Mesodermal cell (in vitro differentiated cells): ENCODE measurements around the gene TSSK6.

ENCODE experiments used
- H3K27ac ChIP-seq: 2 replicates; pipeline ENCODE4 v1.7.0; 2013; ENCODE audit warnings: mild to moderate bottlenecking, low read depth, low read length, moderate library complexity; ENCODE audit not compliant: severe bottlenecking
- H3K36me3 ChIP-seq: 2 replicates; pipeline ENCODE4 v1.7.1; 2013; ENCODE audit warnings: mild to moderate bottlenecking, low read length, moderate library complexity; ENCODE audit not compliant: control insufficient read depth, insufficient read depth
- H3K4me1 ChIP-seq: one replicate; pipeline ENCODE4 v1.7.1; 2013; ENCODE audit warnings: mild to moderate bottlenecking, low read length; ENCODE audit not compliant: insufficient read depth, control insufficient read depth, poor library complexity, severe bottlenecking
- H3K4me3 ChIP-seq: 2 replicates; pipeline ENCODE4 v1.7.0; 2013; ENCODE audit warnings: low read length, control low read depth, mild to moderate bottlenecking; ENCODE audit not compliant: insufficient read depth, poor library complexity, severe bottlenecking; ENCODE audit errors: extremely low read depth
- H3K9me3 ChIP-seq: 2 replicates; pipeline ENCODE4 v1.7.1; 2013; ENCODE audit warnings: mild to moderate bottlenecking, low read length, moderate library complexity; ENCODE audit not compliant: control insufficient read depth
- WGBS, 2 experiments: methylation state at CpG; one replicate each; pipeline ENCODE4 v1.1.5; 2013; ENCODE audit warnings: missing lambda C conversion rate in 2 of 2; ENCODE audit not compliant: insufficient coverage in 2 of 2; 5-methylcytosine and 5-hydroxymethylcytosine counted together

The TSSK6 gene

DNA sequence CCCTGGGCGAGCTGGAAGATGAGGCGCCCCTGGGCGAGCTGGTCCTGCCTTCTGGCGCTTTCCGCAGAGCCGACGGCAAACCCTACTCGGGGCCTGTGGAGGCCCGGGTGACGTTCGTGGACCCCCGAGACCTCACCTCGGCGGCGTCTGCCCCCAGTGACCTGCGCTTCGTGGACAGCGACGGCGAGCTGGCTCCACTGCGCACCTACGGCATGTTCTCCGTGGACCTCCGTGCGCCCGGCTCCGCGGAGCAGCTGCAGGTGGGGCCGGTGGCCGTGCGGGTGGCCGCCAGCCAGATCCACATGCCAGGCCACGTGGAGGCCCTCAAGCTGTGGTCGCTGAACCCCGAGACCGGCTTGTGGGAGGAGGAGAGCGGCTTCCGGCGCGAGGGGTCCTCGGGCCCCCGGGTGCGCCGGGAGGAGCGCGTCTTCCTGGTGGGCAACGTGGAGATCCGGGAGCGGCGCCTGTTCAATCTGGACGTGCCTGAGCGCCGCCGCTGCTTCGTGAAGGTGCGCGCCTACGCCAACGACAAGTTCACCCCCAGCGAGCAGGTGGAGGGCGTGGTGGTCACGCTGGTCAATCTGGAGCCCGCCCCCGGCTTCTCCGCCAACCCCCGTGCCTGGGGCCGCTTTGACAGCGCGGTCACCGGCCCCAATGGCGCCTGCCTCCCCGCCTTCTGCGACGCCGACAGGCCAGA is 29.1 kb upstream of the TSSK6 start:
- Histone ChIP-seq H3K4me3 (no peak overlapping the region), H3K36me3 (no peaks in the 10 kb centered on the region), H3K9me3 (no peaks in the 10 kb centered on the region), H3K4me1 (no peaks in the 10 kb centered on the region), H3K27ac (no peak overlapping the region)
- WGBS, 2 experiments: 95 to 96% methylated on average over 52 to 75 of the region's 75 CpGs

GRCh38 chr19:19543640-19544039 is 28.3 kb upstream of the TSSK6 start:
- Histone ChIP-seq H3K9me3 (no peaks in the 10 kb centered on the region), H3K4me3 (no peak overlapping the region), H3K4me1 (no peaks in the 10 kb centered on the region), H3K36me3 (no peaks in the 10 kb centered on the region), H3K27ac (no peak overlapping the region)
- 95 to 96% methylated on average over 13 of the region's 19 CpGs for WGBS, 2 experiments

GRCh38 chr19:19543101-19543500 is 27.8 kb upstream of the TSSK6 start:
- no peak overlapping the region for H3K27ac ChIP-seq
- no peaks in the 10 kb centered on the region for H3K9me3 ChIP-seq
- 94 to 99% methylated on average over 13 of the region's 13 CpGs for WGBS, 2 experiments
- H3K36me3 ChIP-seq: no peaks in the 10 kb centered on the region
- peaks cover 4% of the 10 kb centered on the region for H3K4me1 ChIP-seq
- H3K4me3 ChIP-seq: no peak overlapping the region

- Histone ChIP-seq H3K9me3 (no peaks in the 10 kb centered on the region), H3K4me3 (no peak overlapping the region), H3K27ac (no peak overlapping the region), H3K4me1 (peaks cover 4% of the 10 kb centered on the region), H3K36me3 (no peaks in the 10 kb centered on the region)
- 95 to 98% methylated on average over 9 to 12 of the region's 12 CpGs for WGBS, 2 experiments
These were observed 27.2 kb upstream of the TSSK6 start for GRCh38 chr19:19542507-19542906.

GRCh38 chr19:19541616-19542015 is 26.3 kb upstream of the TSSK6 start:
- H3K27ac ChIP-seq: no peak overlapping the region
- 97% methylated on average over 13 to 16 of the region's 16 CpGs for WGBS, 2 experiments
- no peaks in the 10 kb centered on the region for H3K9me3 ChIP-seq
- H3K36me3 ChIP-seq: no peaks in the 10 kb centered on the region
- peaks cover 4% of the 10 kb centered on the region for H3K4me1 ChIP-seq
- no peak overlapping the region for H3K4me3 ChIP-seq

DNA sequence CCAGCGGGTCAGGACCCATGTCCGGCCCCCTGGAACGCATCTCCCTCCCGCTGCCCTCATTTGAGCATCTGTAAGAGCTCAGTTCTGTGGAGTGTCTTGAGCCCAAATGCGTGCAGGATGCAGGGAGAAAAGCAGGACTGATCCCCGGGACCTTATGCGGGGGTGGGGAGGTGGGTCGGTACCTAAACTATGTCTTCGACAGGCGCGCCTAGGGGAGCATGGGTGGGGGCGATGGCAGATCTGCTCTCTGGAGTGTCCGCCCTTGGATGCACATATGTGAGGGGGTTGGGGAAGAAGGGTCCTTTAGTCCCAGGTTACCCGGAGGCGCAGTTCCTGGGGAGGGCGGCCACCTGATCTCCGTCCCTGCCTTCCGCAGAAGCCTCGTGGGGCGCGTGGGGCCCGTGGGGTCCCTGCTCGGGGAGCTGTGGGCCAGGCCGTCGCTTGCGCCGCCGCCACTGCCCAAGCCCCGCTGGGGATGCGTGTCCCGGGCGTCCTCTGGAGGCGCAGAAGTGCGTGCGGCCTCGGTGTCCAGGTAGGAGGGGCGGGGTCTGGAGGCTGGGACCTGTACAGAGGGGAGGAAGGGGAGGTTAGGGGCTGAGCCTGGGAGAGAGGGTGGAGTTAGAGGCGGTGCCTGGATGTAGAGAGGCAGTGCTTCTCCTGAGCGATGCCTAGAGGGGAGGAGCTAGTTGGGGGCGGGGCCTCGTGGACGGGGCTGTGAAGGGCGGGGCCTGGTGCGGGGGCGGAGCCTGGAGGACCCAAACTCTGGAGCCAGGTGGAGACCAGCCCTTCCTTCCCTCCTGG is 25.6 kb upstream of the TSSK6 start:
- H3K36me3 ChIP-seq: no peaks in the 10 kb centered on the region
- no peak overlapping the region for H3K27ac ChIP-seq
- no peaks in the 10 kb centered on the region for H3K9me3 ChIP-seq
- H3K4me3 ChIP-seq: no peak overlapping the region
- WGBS, 2 experiments: 76 to 78% methylated on average over 30 to 40 of the region's 45 CpGs
- H3K4me1 ChIP-seq: peaks cover 4% of the 10 kb centered on the region

DNA sequence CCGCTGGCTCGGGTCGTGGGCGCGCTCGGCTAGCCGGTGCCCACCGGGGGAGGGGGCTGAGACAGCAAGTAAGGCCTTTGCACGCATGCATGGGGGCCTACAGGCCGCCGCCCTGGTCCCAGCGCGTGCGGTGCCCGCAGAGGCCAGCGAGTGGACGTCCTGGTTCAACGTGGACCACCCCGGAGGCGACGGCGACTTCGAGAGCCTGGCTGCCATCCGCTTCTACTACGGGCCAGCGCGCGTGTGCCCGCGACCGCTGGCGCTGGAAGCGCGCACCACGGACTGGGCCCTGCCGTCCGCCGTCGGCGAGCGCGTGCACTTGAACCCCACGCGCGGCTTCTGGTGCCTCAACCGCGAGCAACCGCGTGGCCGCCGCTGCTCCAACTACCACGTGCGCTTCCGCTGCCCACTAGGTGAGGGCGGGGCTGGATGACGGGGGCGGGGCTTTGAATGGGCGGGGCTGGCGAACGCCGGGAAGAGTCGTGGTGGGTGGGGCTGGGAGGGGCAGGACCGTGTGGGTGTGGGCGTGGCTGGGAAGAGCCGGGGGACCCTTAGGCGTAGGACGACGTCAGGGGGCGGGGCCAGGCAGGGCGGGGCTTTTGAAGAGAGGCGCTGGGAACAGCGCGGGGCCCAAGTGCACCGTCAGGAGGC is 24.8 kb upstream of the TSSK6 start:
- 79 to 84% methylated on average over 40 to 61 of the region's 74 CpGs for WGBS, 2 experiments
- no peak overlapping the region for H3K4me3 ChIP-seq
- H3K27ac ChIP-seq: no peak overlapping the region
- H3K4me1 ChIP-seq: peaks cover 4% of the 10 kb centered on the region
- peaks cover 3% of the 10 kb centered on the region for H3K36me3 ChIP-seq
- no peaks in the 10 kb centered on the region for H3K9me3 ChIP-seq

- H3K36me3 ChIP-seq: peaks cover 4% of the 10 kb centered on the region
- 78 to 80% methylated on average over 7 to 14 of the region's 19 CpGs for WGBS, 2 experiments
- H3K4me3 ChIP-seq: no peak overlapping the region
- H3K9me3 ChIP-seq: no peaks in the 10 kb centered on the region
- peaks cover 4% of the 10 kb centered on the region for H3K4me1 ChIP-seq
- H3K27ac ChIP-seq: no peak overlapping the region
These were observed 24.3 kb upstream of the TSSK6 start for GRCh38 chr19:19539698-19540063.

- peaks cover 4% of the 10 kb centered on the region for H3K36me3 ChIP-seq
- H3K27ac ChIP-seq: no peak overlapping the region
- no peaks in the 10 kb centered on the region for H3K9me3 ChIP-seq
- 47 to 51% methylated on average over 6 of the region's 7 CpGs for WGBS, 2 experiments
- no peak overlapping the region for H3K4me3 ChIP-seq
- H3K4me1 ChIP-seq: peaks cover 7% of the 10 kb centered on the region
These were observed 23.4 kb upstream of the TSSK6 start for GRCh38 chr19:19538785-19539166.

DNA sequence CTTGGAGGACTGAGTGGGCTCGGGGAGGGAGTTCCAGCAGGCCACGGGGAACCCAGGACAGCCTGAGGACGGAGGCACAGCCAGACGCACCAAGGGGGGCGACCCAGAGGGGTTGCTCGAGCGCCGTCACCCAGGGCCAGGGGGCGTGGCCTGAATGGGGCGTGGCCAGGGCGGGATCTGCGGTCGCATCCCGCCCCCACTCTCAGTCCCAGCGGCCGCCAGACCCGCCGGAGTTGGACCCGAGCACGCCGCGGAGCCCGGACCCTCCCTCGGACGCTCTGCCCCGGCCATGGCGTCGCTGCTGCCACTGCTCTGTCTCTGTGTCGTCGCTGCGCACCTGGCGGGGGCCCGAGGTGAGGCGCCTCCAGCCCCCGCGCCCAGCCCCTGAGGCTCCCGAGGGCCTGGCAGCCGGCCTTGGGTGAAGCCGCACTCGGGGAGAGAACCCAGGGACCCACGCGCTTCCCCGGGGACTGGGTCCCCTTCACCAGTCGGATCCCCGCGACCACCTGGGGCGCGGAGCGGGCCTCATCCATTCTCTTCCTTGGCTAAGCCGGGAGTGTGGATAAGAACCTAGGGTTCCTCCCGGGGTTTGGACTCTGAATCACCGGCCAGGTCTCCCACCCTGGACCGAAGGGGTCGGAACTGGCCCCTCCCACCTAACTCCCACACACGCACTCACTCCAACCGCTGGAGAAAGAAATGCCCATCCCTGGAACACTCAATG is 22.9 kb upstream of the TSSK6 start, which contains the start of gene CILP2:
Gene CILP2 (plus strand): TSS at position 205 of the 724 bp plus-strand sequence. CDS start 85 bp downstream, at position 290.
- Histone ChIP-seq H3K4me1 (peaks cover 7% of the 10 kb centered on the region), H3K9me3 (no peaks in the 10 kb centered on the region), H3K27ac (no peak within 1 kb of the TSS), H3K4me3 (peak within 1 kb of the TSS; percentile 31), H3K36me3 (peaks cover 4% of the 10 kb centered on the region)
- WGBS, 2 experiments: 5 to 6% methylated on average over 48 to 49 of the region's 56 CpGs
